HG02642 (cell line): Measurements from ENCODE around the gene TSKS.

Experiments used
- ATAC-seq: cut with Tn5 transposase; IDR thresholded peaks from one replicate; pipeline ENCODE4 v1.9.1; 2021; ENCODE audit warnings: mild to moderate bottlenecking; ENCODE audit not compliant: unreplicated experiment, poor library complexity

The TSKS gene

DNA sequence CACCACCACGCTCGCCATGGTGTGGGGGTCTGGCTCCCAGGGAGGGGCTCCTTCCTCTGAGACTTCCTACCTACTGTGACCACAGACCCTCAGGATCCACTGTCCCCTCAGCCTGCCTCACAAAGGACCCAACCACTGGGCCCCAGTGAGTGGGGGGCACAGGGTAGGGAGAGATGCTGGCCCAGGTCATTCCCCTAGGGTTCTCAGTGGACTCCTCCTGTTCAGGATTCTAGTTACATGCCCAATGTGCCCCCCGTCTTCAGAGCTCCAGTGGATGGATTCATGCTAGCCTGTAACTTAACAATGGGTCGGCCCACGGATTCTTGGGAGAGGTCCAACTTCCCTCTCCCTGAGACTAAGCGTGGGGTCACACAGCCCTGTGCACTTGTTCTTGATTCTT is at the start of gene TSKS:
TSKS (minus strand) TSS at position 77 of the 400 bp plus-strand sequence; CDS start at position 18, 59 bp downstream.
- no peak for ATAC-seq

GRCh38 chr19:49812452-49812996 is 49.4 kb upstream of the TSKS start:
- no peak for ATAC-seq

GRCh38 chr19:49811328-49811727 is 48.2 kb upstream of the TSKS start:
- ATAC-seq = no peak

DNA sequence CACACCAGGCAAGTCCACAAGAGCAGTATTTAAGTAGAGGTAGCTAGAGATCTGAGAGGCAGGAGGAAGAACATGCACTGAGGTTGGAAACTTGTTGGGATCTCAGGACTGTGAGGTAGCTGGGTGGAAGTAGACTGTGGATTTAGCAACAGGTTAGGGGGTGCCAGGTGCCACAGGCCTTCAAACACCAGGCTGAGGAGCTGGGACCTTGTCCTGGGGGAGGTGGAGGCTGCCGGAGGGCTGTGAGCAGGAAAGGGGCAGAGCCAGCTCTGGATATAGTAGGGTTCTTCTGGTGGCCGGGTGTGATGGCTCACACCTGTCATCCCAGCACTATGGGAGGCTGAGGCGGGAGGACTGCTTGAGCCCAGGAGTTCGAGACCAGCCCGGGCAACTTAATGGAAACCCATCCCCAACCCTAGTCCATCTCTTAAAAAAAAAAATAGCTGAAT is 46.9 kb upstream of the TSKS start:
- no peak for ATAC-seq

DNA sequence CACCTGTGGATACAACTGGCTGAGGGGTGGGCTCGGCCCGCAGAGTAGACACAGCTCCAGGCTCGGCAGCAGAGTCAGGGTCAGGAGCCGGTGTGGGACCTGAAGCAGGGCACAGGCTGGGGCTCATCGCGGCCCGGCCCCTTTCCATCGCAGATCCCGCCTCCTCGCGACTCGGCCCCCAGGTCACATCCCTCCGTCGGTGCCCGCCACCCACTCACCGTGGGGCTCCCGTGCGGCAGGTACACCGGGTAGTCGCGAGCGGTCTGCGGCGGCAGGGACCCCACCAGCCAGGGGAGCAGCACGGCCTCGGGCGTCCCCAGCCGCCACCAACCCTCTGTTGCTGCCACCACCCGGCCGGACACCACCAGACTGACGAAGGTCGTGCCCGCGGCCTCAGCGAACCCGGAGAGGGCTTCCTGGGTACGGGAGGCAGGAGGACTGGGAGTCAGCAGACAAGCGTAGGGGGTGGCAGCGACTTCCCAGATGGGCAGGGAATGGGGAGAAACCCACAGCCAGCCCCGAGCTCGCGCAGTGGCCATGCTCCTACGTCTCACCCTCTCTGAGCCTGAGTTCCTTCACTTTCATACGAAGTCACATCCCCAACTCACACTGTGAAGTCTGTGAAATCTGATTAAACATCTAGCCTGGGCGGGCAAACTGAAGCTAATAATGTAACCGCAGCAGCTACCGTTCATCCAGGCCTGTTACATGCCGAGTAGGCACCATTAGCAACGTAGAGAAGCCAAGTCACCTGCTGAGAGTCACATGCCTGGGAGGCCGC is 46.2 kb upstream of the TSKS start:
- ATAC-seq = no peak

DNA sequence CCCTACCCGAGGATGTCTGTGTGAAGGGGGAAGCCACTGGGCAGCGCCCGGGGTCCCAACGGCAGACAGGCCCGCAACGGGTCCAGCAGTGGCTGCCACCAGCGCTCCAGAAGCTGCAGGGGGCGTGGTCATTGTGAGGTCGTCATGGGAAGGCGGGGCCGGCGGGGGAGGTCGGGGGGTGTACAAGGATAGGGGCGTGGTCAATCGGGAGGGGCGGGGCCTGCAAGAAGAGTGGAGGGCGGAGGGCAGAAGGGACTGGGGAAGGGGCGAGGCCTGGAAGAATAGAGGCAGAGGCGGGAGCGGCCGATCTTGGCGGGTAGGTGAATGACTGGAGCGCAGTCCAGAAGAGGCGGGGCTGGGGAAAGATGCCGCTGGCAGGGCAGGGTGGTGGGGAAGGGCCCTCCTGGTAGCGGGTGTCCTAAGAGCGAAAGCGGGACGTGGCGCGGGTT is 45.6 kb upstream of the TSKS start:
- ATAC-seq = no peak

DNA sequence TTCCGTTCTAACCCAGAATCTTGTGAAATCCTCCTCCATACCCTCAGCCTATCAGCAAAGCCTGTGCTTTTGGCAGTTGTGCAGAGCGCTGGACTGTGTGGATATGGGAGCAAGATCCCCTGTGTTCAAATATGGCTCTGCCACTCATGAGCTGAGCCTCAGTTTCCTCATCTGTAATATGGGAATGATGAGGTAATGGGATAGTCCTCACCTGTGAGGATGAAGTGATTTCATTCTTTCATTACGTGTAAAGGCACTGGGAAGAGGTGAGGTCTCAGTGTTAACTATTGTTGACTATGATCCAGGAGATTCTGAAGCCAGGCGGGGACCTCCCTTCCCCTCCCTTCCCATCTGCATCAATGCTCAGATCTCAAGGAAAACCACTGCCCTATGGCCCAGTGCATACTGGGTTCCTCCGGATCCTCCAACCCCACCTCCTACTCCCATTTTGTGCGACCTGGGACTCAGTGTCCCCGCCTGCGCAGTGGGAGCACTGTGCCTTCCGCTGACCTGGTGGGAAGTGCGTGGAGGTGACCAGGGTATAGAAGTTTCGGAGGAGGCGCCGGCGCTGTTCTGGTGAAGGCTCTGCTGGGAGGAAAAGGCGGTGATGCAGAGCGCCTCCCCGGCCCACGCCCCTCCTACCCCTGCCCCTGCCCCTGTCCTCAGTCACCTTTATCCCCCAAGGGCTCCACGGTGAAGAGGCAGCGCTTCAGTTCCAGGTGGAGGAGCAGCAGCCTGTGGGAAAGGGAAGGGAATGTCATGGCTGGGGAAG is 45.0 kb upstream of the TSKS start:
- ATAC-seq = no peak

DNA sequence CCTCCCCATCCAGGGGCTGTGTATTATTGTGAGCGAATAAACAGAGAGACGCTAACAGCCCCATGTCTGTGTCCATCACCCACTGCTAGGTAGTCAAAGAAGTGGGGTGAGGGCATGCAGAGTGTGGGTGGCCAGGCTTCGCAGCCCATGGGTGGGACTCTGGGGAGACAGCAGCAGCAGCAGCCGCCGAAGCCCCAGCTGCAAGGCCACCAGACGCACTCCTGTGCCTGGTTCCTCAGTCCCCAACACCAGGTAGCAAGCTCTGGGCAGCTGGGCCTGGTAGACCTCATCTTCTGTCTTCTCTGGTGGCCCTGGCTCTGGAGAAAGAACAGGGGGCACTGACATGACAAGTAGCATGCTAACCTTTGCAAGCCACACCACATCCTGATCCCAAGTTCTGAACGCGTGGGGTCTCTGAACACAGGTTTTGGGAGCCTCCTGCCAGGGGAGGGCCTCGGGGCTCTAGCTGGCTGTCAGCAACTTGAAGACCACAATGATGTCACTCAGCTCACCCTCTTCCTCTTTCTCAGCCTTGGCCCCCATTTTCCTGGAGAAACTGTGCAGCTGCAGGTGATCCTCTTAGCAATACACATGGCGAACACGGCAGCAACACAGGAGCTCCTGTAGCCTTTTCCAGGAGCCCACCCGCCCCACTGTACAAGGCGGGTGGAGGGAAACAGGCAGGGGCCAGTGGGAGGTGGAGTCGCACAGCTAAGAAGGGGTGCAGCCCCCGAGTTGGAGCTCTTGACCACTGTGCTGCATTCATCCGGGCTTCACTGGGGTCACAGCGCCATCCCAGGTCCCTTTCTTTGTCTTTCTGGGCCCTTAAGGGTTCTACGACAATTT is 44.2 kb upstream of the TSKS start:
- no peak for ATAC-seq

- no peak for ATAC-seq
Measured at GRCh38 chr19:49806620-49806959, 43.5 kb upstream of the TSKS start.

DNA sequence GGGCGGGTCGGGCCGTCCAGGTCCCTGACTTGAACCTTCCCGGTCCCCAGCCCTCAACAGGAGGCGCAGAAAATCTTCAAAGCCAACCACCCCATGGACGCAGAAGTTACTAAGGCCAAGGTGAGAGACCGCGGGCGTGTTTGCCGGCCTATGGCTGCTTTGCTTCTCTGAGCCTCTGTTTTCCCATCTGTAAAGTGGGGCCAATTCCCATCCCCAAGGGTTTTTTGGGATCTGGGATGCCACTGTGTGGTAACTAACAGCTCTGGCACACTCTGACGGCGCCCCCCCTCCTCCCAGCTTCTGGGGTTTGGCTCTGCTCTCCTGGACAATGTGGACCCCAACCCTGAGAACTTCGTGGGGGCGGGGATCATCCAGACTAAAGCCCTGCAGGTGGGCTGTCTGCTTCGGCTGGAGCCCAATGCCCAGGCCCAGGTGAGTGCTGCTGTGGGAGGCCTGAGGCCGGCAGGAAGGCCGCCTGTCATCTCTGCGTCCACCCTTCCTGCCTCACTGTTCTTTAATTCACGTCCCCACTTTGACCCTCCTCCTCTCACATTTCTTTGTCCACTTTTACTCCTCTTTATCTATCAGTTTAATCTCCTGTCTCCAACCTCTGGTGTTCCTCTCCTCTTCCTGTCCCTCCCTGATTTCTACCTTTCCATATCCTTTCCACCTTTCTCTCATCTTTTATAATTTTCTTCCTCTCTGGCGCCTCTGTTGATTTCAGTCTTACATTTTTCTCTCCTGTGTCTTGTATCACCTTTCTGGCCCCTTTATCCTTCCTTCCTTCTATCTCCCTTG is 42.9 kb upstream of the TSKS start:
- no peak for ATAC-seq

DNA sequence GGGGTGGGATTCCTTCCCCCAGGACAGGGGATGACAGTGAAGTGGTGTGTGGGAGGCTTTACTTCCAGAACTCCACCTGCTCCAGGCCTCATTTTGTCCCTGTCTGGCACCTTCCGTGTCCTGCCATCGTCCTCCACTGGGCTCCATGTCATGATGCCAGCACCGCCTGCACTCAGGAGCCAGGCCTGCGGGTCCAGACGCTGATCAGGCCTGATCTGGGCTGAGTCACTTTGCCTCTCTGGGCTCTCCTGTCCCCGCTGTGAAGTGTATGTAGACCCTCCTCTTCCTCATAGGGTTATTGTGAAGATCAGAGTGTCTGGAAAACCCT is 40.4 kb upstream of the TSKS start:
- ATAC-seq = no peak

GRCh38 chr19:49802836-49803528 is 39.9 kb upstream of the TSKS start:
- no peak for ATAC-seq

- ATAC-seq = no peak
Measured at GRCh38 chr19:49801966-49802661, 39.0 kb upstream of the TSKS start.

GRCh38 chr19:49801401-49801888 is 38.3 kb upstream of the TSKS start:
- ATAC-seq = no peak

GRCh38 chr19:49800771-49801170 is 37.7 kb upstream of the TSKS start:
- ATAC-seq = no peak

GRCh38 chr19:49799798-49800376 is 36.8 kb upstream of the TSKS start:
- ATAC-seq = no peak

DNA sequence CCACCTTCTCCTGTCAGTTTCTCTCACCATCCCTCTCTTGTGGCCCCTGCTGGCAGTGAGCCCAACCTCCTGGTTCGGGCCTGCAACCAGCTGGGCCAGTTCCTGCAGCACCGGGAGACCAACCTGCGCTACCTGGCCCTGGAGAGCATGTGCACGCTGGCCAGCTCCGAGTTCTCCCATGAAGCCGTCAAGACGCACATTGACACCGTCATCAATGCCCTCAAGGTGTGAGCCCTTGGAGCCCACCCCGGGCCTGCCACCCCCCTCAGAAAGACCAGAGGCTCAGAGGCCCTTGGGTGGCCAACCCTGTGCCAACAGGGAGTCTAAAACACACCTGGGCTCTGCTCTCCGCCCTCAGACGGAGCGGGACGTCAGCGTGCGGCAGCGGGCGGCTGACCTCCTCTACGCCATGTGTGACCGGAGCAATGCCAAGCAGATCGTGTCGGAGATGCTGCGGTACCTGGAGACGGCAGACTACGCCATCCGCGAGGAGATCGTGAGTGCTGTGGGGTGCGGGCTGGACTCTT is 36.2 kb upstream of the TSKS start:
- no peak for ATAC-seq

DNA sequence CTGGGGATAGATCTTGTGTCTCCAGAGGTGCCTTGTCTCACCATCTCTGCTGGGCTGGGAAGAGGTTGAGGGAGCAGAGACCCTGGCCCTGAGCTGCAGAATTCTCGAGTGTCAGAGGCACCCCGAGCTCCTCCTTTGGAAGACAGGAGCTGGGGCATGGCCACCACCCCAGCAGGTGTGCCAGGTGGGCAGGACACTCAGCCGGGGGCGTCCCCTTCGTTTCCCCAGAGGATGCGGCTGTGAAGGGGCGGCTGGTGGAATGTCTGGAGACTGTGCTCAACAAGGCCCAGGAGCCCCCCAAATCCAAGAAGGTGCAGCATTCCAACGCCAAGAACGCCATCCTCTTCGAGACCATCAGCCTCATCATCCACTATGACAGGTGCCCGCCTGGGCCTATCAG is 35.5 kb upstream of the TSKS start:
- ATAC-seq = no peak
